ENCODE data around the gene VPS13A.

DNA sequence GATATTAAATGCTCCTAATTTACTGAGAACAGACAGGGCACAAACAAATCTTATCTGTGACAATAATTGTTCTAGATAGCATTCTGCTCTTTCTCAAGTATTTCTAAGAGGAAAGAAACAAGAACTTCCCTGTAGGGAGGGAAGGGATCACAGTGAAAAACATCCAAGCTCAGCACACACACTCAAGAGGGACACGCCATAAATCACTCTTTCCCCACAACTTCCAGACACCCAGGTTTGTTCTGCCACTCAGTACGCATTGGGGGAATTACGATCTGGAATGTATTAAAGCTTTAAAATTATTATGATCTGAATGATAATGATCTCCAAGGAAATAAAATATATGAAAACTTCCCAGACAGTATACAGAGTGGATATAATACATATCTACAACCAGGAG, 249.4 kb downstream of the VPS13A start:
- TF ChIP-seq, protein P1, sequence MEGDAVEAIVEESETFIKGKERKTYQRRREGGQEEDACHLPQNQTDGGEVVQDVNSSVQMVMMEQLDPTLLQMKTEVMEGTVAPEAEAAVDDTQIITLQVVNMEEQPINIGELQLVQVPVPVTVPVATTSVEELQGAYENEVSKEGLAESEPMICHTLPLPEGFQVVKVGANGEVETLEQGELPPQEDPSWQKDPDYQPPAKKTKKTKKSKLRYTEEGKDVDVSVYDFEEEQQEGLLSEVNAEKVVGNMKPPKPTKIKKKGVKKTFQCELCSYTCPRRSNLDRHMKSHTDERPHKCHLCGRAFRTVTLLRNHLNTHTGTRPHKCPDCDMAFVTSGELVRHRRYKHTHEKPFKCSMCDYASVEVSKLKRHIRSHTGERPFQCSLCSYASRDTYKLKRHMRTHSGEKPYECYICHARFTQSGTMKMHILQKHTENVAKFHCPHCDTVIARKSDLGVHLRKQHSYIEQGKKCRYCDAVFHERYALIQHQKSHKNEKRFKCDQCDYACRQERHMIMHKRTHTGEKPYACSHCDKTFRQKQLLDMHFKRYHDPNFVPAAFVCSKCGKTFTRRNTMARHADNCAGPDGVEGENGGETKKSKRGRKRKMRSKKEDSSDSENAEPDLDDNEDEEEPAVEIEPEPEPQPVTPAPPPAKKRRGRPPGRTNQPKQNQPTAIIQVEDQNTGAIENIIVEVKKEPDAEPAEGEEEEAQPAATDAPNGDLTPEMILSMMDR (IDR thresholded peaks at IDR 0.05) = no peak
- no peak for TF ChIP-seq EP300 (IDR thresholded peaks at IDR 0.05)
- no peak for TF ChIP-seq POLR2AphosphoS5 (IDR thresholded peaks at IDR 0.05)
- TF ChIP-seq POLR2A (IDR thresholded peaks at IDR 0.05) = no peak
